HG03354 (cell line): ENCODE results near the gene EHBP1.

Experiments used
- ATAC-seq: cut with Tn5 transposase; IDR thresholded peaks from one replicate; pipeline ENCODE4 v1.9.1; 2021; ENCODE audit warnings: mild to moderate bottlenecking; ENCODE audit not compliant: unreplicated experiment, poor library complexity, severe bottlenecking

EHBP1 gene

GRCh38 chr2:62705007-62705829 is at the start of gene EHBP1:
TSS of gene EHBP1 (plus strand) at chr2:62705713. CDS start at chr2:62707192, 1,479 bp downstream.
- ATAC-seq, result peak; percentile 95

GRCh38 chr2:62657783-62658182 is 47.7 kb upstream of the EHBP1 start:
- ATAC-seq, result peak; percentile 50

GRCh38 chr2:62658891-62659290 is 46.6 kb upstream of the EHBP1 start:
- no peak for ATAC-seq

- peak; percentile 83 for ATAC-seq
These were observed 45.4 kb upstream of the EHBP1 start for GRCh38 chr2:62660087-62660486.

- no peak for ATAC-seq
These were observed 44.8 kb upstream of the EHBP1 start for GRCh38 chr2:62660582-62661262.

- no peak for ATAC-seq
These were observed 44.3 kb upstream of the EHBP1 start for GRCh38 chr2:62661263-62661635.

- ATAC-seq, result no peak
These were observed 43.4 kb upstream of the EHBP1 start for GRCh38 chr2:62662131-62662530.

- ATAC-seq, result no peak
These were observed 43.0 kb upstream of the EHBP1 start for GRCh38 chr2:62662554-62662953.

- ATAC-seq, result no peak
These were observed 42.1 kb upstream of the EHBP1 start for GRCh38 chr2:62663411-62663810.

- no peak for ATAC-seq
These were observed 41.4 kb upstream of the EHBP1 start for GRCh38 chr2:62663920-62664795.

- ATAC-seq, result no peak
These were observed 40.1 kb upstream of the EHBP1 start for GRCh38 chr2:62665446-62665845.

GRCh38 chr2:62669180-62669579 is 36.3 kb upstream of the EHBP1 start:
- no peak for ATAC-seq

GRCh38 chr2:62672601-62673000 is 32.9 kb upstream of the EHBP1 start:
- no peak for ATAC-seq

GRCh38 chr2:62675062-62675461 is 30.5 kb upstream of the EHBP1 start:
- no peak for ATAC-seq

GRCh38 chr2:62685256-62685655 is 20.3 kb upstream of the EHBP1 start:
- no peak for ATAC-seq

GRCh38 chr2:62686012-62686685 is 19.4 kb upstream of the EHBP1 start:
- no peak for ATAC-seq

- ATAC-seq, result no peak
These were observed 17.9 kb upstream of the EHBP1 start for GRCh38 chr2:62687636-62688035.

GRCh38 chr2:62688771-62689170 is 16.7 kb upstream of the EHBP1 start:
- ATAC-seq, result no peak

GRCh38 chr2:62691186-62691585 is 14.3 kb upstream of the EHBP1 start:
- ATAC-seq, result no peak

- ATAC-seq, result no peak
These were observed 13.3 kb upstream of the EHBP1 start for GRCh38 chr2:62692225-62692624.
